ENCODE results near the gene TNIK. TPM values are rescaled to one million over a fixed set of nuclear protein-coding genes. Genes with fewer than 3 reads are reported as not detected.

Gene TNIK
- total and polyA plus RNA-seq, 2 of the 13 experiments (the other 11 are each of a cell fraction or from before 2014, with no cell fraction given), result 0.15 to 0.22 TPM

- Histone ChIP-seq H3K36me3 (replicated peaks in 1 of 2; ENCODE audit: control insufficient read depth in 1 of 2, insufficient read depth in 2 of 2, low read length in 2 of 2) (no peaks in the 10 kb centered on the region), H3K27me3 (ENCODE audit: control insufficient read depth in 1 of 2, insufficient read depth in 2 of 2, low read length in 2 of 2) (no peaks in the 10 kb centered on the region; a peak in 1 of 5 replicates), H2AFZ (ENCODE audit: low read length) (no peak overlapping the region), H3K79me2 (ENCODE audit: insufficient read depth, low read length) (no peaks in the 10 kb centered on the region), H4K20me1 (ENCODE audit: insufficient read depth, low read length) (no peaks in the 10 kb centered on the region), H3K4me3 (replicated peaks in 1 of 3; ENCODE audit: insufficient read depth in 1 of 3, low read depth in 2 of 3, low read length in 3 of 3) (no peak overlapping the region), H3K9me3 (ENCODE audit: low read length) (no peaks in the 10 kb centered on the region), H3K9ac (ENCODE audit: insufficient read depth, low read depth, low read length) (no peak overlapping the region), H3K4me2 (ENCODE audit: low read depth, low read length) (no peak overlapping the region), H3K4me1 (ENCODE audit: insufficient read depth, low read length) (no peaks in the 10 kb centered on the region), H3K27ac (ENCODE audit: extremely low read length, insufficient read depth, low read length) (no peak overlapping the region)
- no peak for ATAC-seq
- WGBS (ENCODE audit: low lambda C conversion rate), result 27% methylated on average over 5 of the region's 5 CpGs
- no peak for FAIRE-seq
- POLR2A ChIA-PET, result no interaction called here
- intact Hi-C loops (cut with micrococcal nuclease; ENCODE audit: unreplicated experiment), result no loop called here
- CTCF ChIA-PET (ENCODE audit: low intra/inter-chr PET ratio, low total read pairs), result no interaction called here
- no peak for DNase-seq (ENCODE audit: low spot score)
- in situ Hi-C loops (cut with HindIII; ENCODE audit: extremely low pct_ligation_motif_present, low pct_unique_long_range_greater_than_20kb), result no loop called here
- BruUV-seq (replicated peaks), result no TSS peak
- TF ChIP-seq, protein P1, sequence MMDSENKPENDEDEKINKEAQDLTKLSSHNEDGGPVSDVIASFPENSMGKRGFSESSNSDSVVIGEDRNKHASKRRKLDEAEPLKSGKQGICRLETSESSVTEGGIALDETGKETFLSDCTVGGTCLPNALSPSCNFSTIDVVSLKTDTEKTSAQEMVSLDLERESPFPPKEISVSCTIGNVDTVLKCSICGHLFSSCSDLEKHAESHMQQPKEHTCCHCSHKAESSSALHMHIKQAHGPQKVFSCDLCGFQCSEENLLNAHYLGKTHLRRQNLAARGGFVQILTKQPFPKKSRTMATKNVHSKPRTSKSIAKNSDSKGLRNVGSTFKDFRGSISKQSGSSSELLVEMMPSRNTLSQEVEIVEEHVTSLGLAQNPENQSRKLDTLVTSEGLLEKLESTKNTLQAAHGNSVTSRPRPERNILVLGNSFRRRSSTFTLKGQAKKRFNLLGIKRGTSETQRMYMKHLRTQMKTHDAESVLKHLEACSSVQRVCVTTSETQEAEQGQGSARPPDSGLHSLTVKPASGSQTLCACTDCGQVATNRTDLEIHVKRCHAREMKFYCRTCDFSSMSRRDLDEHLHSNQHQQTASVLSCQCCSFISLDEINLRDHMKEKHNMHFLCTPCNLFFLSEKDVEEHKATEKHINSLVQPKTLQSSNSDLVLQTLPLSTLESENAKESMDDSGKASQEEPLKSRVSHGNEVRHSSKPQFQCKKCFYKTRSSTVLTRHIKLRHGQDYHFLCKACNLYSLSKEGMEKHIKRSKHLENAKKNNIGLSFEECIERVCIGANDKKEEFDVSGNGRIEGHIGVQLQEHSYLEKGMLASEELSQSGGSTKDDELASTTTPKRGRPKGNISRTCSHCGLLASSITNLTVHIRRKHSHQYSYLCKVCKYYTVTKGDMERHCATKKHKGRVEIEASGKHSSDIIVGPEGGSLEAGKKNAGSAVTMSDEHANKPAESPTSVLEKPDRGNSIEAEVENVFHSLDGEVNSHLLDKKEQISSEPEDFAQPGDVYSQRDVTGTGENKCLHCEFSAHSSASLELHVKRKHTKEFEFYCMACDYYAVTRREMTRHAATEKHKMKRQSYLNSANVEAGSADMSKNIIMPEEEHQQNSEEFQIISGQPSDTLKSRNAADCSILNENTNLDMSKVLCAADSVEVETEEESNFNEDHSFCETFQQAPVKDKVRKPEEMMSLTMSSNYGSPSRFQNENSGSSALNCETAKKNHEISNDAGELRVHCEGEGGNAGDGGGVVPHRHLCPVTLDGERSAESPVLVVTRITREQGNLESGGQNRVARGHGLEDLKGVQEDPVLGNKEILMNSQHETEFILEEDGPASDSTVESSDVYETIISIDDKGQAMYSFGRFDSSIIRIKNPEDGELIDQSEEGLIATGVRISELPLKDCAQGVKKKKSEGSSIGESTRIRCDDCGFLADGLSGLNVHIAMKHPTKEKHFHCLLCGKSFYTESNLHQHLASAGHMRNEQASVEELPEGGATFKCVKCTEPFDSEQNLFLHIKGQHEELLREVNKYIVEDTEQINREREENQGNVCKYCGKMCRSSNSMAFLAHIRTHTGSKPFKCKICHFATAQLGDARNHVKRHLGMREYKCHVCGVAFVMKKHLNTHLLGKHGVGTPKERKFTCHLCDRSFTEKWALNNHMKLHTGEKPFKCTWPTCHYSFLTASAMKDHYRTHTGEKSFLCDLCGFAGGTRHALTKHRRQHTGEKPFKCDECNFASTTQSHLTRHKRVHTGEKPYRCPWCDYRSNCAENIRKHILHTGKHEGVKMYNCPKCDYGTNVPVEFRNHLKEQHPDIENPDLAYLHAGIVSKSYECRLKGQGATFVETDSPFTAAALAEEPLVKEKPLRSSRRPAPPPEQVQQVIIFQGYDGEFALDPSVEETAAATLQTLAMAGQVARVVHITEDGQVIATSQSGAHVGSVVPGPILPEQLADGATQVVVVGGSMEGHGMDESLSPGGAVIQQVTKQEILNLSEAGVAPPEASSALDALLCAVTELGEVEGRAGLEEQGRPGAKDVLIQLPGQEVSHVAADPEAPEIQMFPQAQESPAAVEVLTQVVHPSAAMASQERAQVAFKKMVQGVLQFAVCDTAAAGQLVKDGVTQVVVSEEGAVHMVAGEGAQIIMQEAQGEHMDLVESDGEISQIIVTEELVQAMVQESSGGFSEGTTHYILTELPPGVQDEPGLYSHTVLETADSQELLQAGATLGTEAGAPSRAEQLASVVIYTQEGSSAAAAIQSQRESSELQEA (CRISPR knock-in tag; IDR thresholded peaks at IDR 0.05; ENCODE audit: not compliant biosample characterization), result no peak
Observed at GRCh38 chr3:171506743-171507319, 46.6 kb upstream of the TNIK start.

Measured in HepG2 (cell line).